Natural killer cell (primary cell): Measurements from ENCODE around the gene FCHO2. TPM values are rescaled to one million over a fixed set of nuclear protein-coding genes. Genes with fewer than 3 reads are reported as not detected.

Experiments
- ATAC-seq, 3 donors: fragments of 150-1000 bp in 2 of 3; fragments of 200-7000 bp in 1 of 3; cut with Tn5 transposase; 1 replicate in 1 of 3; 2 replicates in 2 of 3; pipeline ENCODE4 v1.10.0; 2021; ENCODE audit warnings: mild to moderate bottlenecking in 2 of 3, moderate library complexity in 2 of 3
- DNase-seq, 2 donors: peaks; one replicate each; pipeline versions ENCODE4 v3.0.0 to v3.0.0-alpha.2; 2013 to 2021; ENCODE audit warnings: mixed read lengths in 1 of 2
- H3K27ac ChIP-seq: one replicate; pipeline ENCODE4 v1.5.1; 2013; ENCODE audit warnings: mild to moderate bottlenecking, low read length
- H3K27me3 ChIP-seq: one replicate; pipeline ENCODE4 v1.6.1; 2013; ENCODE audit warnings: low read length; ENCODE audit not compliant: control insufficient read depth, insufficient read depth
- H3K36me3 ChIP-seq: one replicate; pipeline ENCODE4 v1.6.1; 2013; ENCODE audit warnings: low read length; ENCODE audit not compliant: control insufficient read depth, insufficient read depth
- H3K4me1 ChIP-seq: one replicate; pipeline ENCODE4 v1.6.1; 2013; ENCODE audit warnings: low read length; ENCODE audit not compliant: control insufficient read depth, insufficient read depth
- H3K4me3 ChIP-seq: one replicate; pipeline ENCODE4 v1.5.1; 2013; ENCODE audit warnings: low read length
- H3K9me3 ChIP-seq: one replicate; pipeline ENCODE4 v1.6.1; 2013; ENCODE audit warnings: low read length; ENCODE audit not compliant: control insufficient read depth, insufficient read depth
- H3K27ac Mint-ChIP-seq, 2 donors: one replicate each; pipeline ENCODE4 v1.8.0; 2022; ENCODE audit warnings: mild to moderate bottlenecking in 2 of 2, mixed read lengths in 2 of 2, moderate library complexity in 1 of 2
- H3K27me3 Mint-ChIP-seq, 2 donors: one replicate each; pipeline ENCODE4 v1.8.0; 2022; ENCODE audit warnings: low read depth in 2 of 2, mixed read lengths in 2 of 2
- H3K36me3 Mint-ChIP-seq: one replicate; pipeline ENCODE4 v1.8.0; 2022; ENCODE audit warnings: mixed read lengths
- H3K4me1 Mint-ChIP-seq, 2 donors: one replicate each; pipeline ENCODE4 v1.8.0; 2022; ENCODE audit warnings: mixed read lengths in 2 of 2
- H3K4me3 Mint-ChIP-seq: one replicate; pipeline ENCODE4 v1.8.0; 2022; ENCODE audit warnings: mild to moderate bottlenecking, moderate library complexity, mixed read lengths
- H3K9me3 Mint-ChIP-seq, 2 donors: one replicate each; pipeline ENCODE4 v1.8.0; 2022; ENCODE audit warnings: mixed read lengths in 2 of 2
- WGBS: methylation state at CpG from one replicate; pipeline ENCODE4 v1.1.7; 2013; ENCODE audit warnings: missing lambda C conversion rate; ENCODE audit not compliant: insufficient coverage; 5-methylcytosine and 5-hydroxymethylcytosine counted together
- intact Hi-C: fragments of 100-400 bp; cut with micrococcal nuclease; formaldehyde crosslinking; loops from one replicate; pipeline ENCODE4 v1.14.2; 2022
- total RNA-seq, 4 donors: library from RNA; stranded (reverse); fragments of 120-200 nt in 1 of 4; gene quantifications; one replicate each; pipeline versions ENCODE4 v1.2.3 to v1.2.4, GENCODE V29; 2013 to 2022
- TF ChIP-seq, protein P1 (sequence below): fragments of 200-600 bp; IDR thresholded peaks from one replicate; pipeline ENCODE4 v1.8.0; 2022; ENCODE audit warnings: antibody characterized with exemption

The FCHO2 gene
- total RNA-seq, 3 donors from 2014 or later (not counting 1 experiment from before 2014, with no cell fraction given) = 18.5 to 23.4 (median 22.7) TPM

DNA sequence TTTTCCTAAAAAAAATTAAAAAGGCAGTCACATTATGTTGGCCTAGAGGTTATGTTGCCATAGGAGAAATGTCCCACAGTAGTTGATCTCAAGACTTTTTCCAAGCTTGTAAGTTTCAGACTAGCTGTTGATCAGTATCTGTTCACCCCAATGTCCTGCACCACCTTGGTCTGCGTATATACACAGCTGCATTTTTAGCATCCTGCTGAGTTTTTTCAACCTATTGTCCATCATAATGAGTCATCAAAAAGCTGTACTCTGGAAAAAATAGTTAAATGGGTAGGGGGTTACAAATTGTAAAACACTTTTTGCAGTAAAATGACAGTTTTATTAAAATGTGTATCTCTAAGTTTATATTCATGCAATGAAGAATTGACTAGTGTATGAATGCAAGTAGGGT is 111.4 kb downstream of the FCHO2 start:
- H3K4me1 ChIP-seq = no peaks in the 10 kb centered on the region
- no peak for ATAC-seq
- H3K36me3 Mint-ChIP-seq = no peaks in the 10 kb centered on the region
- intact Hi-C loops = no loop called here
- no peak overlapping the region for H3K27ac Mint-ChIP-seq
- no peaks in the 10 kb centered on the region for H3K36me3 ChIP-seq
- no peaks in the 10 kb centered on the region for H3K9me3 ChIP-seq
- DNase-seq = no peak
- no peaks in the 10 kb centered on the region for H3K27me3 ChIP-seq
- H3K4me3 ChIP-seq = no peak overlapping the region
- WGBS = 100% methylated on average over 1 of the region's 1 CpG
- H3K4me1 Mint-ChIP-seq = no peaks in the 10 kb centered on the region
- no peaks in the 10 kb centered on the region for H3K9me3 Mint-ChIP-seq
- H3K27me3 Mint-ChIP-seq = no peaks in the 10 kb centered on the region
- no peak overlapping the region for H3K27ac ChIP-seq
- H3K4me3 Mint-ChIP-seq = no peak overlapping the region
- TF ChIP-seq, protein P1, sequence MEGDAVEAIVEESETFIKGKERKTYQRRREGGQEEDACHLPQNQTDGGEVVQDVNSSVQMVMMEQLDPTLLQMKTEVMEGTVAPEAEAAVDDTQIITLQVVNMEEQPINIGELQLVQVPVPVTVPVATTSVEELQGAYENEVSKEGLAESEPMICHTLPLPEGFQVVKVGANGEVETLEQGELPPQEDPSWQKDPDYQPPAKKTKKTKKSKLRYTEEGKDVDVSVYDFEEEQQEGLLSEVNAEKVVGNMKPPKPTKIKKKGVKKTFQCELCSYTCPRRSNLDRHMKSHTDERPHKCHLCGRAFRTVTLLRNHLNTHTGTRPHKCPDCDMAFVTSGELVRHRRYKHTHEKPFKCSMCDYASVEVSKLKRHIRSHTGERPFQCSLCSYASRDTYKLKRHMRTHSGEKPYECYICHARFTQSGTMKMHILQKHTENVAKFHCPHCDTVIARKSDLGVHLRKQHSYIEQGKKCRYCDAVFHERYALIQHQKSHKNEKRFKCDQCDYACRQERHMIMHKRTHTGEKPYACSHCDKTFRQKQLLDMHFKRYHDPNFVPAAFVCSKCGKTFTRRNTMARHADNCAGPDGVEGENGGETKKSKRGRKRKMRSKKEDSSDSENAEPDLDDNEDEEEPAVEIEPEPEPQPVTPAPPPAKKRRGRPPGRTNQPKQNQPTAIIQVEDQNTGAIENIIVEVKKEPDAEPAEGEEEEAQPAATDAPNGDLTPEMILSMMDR = no peak

DNA sequence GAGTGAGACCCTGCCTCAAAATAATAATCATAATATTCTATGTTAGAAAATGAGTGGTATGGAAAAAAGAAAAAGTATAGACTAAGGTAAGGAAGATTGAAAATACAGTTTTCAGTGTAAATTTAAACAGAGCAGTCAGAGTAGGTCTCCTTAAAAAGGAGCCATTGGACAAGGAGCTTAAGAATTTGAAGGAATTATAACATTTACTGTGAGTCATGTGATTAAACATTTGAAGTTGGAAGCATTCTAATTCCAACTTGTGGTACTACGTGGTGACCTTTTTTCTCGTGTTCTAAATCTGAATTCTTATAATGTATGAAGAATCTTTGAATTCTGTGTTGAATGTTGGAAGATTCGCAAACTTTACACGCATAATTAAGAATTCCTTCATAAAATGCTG is 125.3 kb downstream of the FCHO2 start:
- H3K27me3 Mint-ChIP-seq = no peaks in the 10 kb centered on the region
- H3K4me3 Mint-ChIP-seq = no peak overlapping the region
- ATAC-seq (no peak), DNase-seq (no peak)
- H3K4me3 ChIP-seq = no peak overlapping the region
- H3K4me1 Mint-ChIP-seq = no peaks in the 10 kb centered on the region
- 97% methylated on average over 4 of the region's 4 CpGs for WGBS
- TF ChIP-seq, protein P1 = no peak
- H3K27me3 ChIP-seq = no peaks in the 10 kb centered on the region
- no peak overlapping the region for H3K27ac ChIP-seq
- no peaks in the 10 kb centered on the region for H3K9me3 Mint-ChIP-seq
- no peaks in the 10 kb centered on the region for H3K4me1 ChIP-seq
- H3K27ac Mint-ChIP-seq = no peak overlapping the region
- H3K9me3 ChIP-seq = no peaks in the 10 kb centered on the region
- intact Hi-C loops = loop anchor here (5.0 kb wide), 1 partner anchor 456 kb away; no protein-coding TSS in a partner anchor
- peaks cover 7% of the 10 kb centered on the region for H3K36me3 ChIP-seq
- H3K36me3 Mint-ChIP-seq = no peaks in the 10 kb centered on the region

DNA sequence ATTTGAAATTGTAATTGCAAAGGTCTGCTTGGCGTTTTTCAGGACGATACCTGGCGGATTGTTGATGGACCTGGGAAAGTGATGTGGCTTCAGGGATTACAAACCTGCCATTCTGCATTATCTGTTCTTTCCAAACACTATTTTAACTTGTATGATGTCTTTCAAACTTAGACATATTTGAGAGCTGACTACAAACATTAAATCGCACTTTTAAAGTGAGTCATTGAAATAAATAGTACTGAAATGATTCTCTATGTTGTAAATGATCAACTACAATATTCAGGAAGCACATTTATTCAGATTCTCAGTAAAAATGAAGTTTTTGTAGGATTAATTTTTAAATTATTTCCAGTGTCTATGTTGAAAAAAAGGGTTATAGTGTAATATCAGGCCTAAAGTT is 132.2 kb downstream of the FCHO2 start:
- no peak overlapping the region for H3K4me3 Mint-ChIP-seq

DNA sequence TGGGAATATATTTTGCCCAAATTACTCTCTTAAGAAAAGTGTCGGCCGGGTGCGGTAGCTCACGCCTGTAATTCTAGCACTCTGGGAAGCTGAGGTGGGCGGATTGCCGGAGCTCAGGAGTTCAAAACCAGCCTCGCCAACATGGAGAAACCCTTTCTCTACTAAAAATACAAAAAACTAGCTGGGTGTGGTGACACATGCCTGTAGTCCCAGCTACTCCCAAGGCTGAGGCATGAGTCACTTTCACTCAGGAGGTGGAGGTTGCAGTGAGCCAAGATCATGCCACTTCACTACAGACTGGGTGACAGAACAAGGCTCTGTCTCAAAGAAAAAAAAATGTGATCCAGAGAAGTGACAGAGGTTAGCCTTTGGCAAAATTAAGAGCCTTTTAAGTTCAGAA is 138.1 kb downstream of the FCHO2 start:
- Mint-ChIP-seq H3K4me3 (no peak overlapping the region), H3K4me1 (peaks cover 19 to 29% of the 10 kb centered on the region in 2 donors), H3K27ac (no peak overlapping the region), H3K9me3 (no peaks in the 10 kb centered on the region), H3K36me3 (no peaks in the 10 kb centered on the region), H3K27me3 (no peaks in the 10 kb centered on the region)
- TF ChIP-seq, protein P1 = no peak
- no peaks in the 10 kb centered on the region for H3K36me3 ChIP-seq
- no peaks in the 10 kb centered on the region for H3K27me3 ChIP-seq
- intact Hi-C loops = no loop called here
- H3K27ac ChIP-seq = no peak overlapping the region
- no peak overlapping the region for H3K4me3 ChIP-seq
- no peak for ATAC-seq
- no peaks in the 10 kb centered on the region for H3K9me3 ChIP-seq
- H3K4me1 ChIP-seq = peaks cover 12% of the 10 kb centered on the region
- 96% methylated on average over 7 of the region's 7 CpGs for WGBS
- DNase-seq = no peak

More for the DNA sequence above, 132.2 kb downstream of the FCHO2 start:
- intact Hi-C loops = no loop called here
- Mint-ChIP-seq H3K9me3 (no peaks in the 10 kb centered on the region), H3K36me3 (peaks cover 7% of the 10 kb centered on the region), H3K27ac (no peak overlapping the region), H3K27me3 (no peaks in the 10 kb centered on the region), H3K4me1 (no peaks in the 10 kb centered on the region)
- 93% methylated on average over 3 of the region's 4 CpGs for WGBS
- TF ChIP-seq, protein P1 = no peak
- no peaks in the 10 kb centered on the region for H3K4me1 ChIP-seq
- no peak overlapping the region for H3K4me3 ChIP-seq
- ATAC-seq = no peak
- no peaks in the 10 kb centered on the region for H3K36me3 ChIP-seq
- H3K9me3 ChIP-seq = no peaks in the 10 kb centered on the region
- no peak overlapping the region for H3K27ac ChIP-seq
- H3K27me3 ChIP-seq = no peaks in the 10 kb centered on the region
- no peak for DNase-seq
